MM.1S (cell line): Measurements from ENCODE around the gene NUP210L.
"Not testable (repeated sequence)": the region's sequence is repeated elsewhere in the genome, so short reads cannot be mapped to it uniquely, and the experiment has no call there.

ENCODE experiments used
- DNase-seq: peaks from one replicate; pipeline ENCODE4 v3.0.0-alpha.2; 2015
- H2AFZ ChIP-seq: fragments of 300-600 bp; sonication (generic); 2 replicates; pipeline ENCODE4 v1.6.0; 2016; ENCODE audit warnings: antibody characterized with exemption, low read length
- H3F3A ChIP-seq: fragments of 300-600 bp; sonication (generic); 2 replicates; pipeline ENCODE4 v1.6.1; 2016; ENCODE audit warnings: mild to moderate bottlenecking, antibody characterized with exemption, low read length, moderate library complexity, mixed read lengths; ENCODE audit not compliant: insufficient read depth
- H3K27ac ChIP-seq: fragments of 300-600 bp; sonication (generic); 2 replicates; pipeline ENCODE4 v1.5.1; 2016; ENCODE audit warnings: mild to moderate bottlenecking, low read length
- H3K27me3 ChIP-seq: fragments of 300-600 bp; sonication (generic); replicated peaks from 2 replicates; pipeline ENCODE4 v1.6.0; 2016; ENCODE audit warnings: low read length; ENCODE audit not compliant: insufficient read depth
- H3K36me3 ChIP-seq: fragments of 300-600 bp; sonication (generic); replicated peaks from 2 replicates; pipeline ENCODE4 v1.6.1; 2016; ENCODE audit warnings: mild to moderate bottlenecking, low read length, mixed read lengths; ENCODE audit not compliant: insufficient read depth
- H3K4me1 ChIP-seq: fragments of 300-600 bp; sonication (generic); 2 replicates; pipeline ENCODE4 v1.6.1; 2016; ENCODE audit warnings: low read length, mixed read lengths
- H3K4me2 ChIP-seq: fragments of 300-600 bp; sonication (generic); 2 replicates; pipeline ENCODE4 v1.6.0; 2016; ENCODE audit warnings: low read depth, low read length
- H3K4me3 ChIP-seq: fragments of 300-600 bp; sonication (generic); 2 replicates; pipeline ENCODE4 v1.5.1; 2016; ENCODE audit warnings: low read length, mixed read lengths
- H3K79me2 ChIP-seq: fragments of 300-600 bp; sonication (generic); 2 replicates; pipeline ENCODE4 v1.6.1; 2016; ENCODE audit warnings: mixed run types, low read length, mixed read lengths
- H3K9ac ChIP-seq: fragments of 300-600 bp; sonication (generic); 2 replicates; pipeline ENCODE4 v1.6.1; 2016; ENCODE audit warnings: low read length, mixed read lengths
- H3K9me2 ChIP-seq: fragments of 300-600 bp; sonication (generic); replicated peaks from 2 replicates; pipeline ENCODE4 v1.6.1; 2016; ENCODE audit warnings: mild to moderate bottlenecking, low read length, mixed read lengths; ENCODE audit not compliant: insufficient read depth
- H3K9me3 ChIP-seq: fragments of 300-600 bp; sonication (generic); replicated peaks from 2 replicates; pipeline ENCODE4 v1.6.1; 2016; ENCODE audit warnings: mild to moderate bottlenecking, low read length, mixed read lengths; ENCODE audit not compliant: insufficient read depth
- H4K20me1 ChIP-seq: fragments of 300-600 bp; sonication (generic); 2 replicates; pipeline ENCODE4 v1.6.1; 2016; ENCODE audit warnings: mild to moderate bottlenecking, low read length, moderate library complexity, mixed read lengths; ENCODE audit not compliant: insufficient read depth
- CTCF ChIP-seq: fragments of 300-600 bp; sonication (generic); IDR thresholded peaks from 2 replicates; pipeline ENCODE4 v1.5.1; 2016; ENCODE audit warnings: antibody characterized with exemption, low read length, mixed read lengths
- EZH2 ChIP-seq: fragments of 300-600 bp; sonication (generic); optimal IDR thresholded peaks from 2 replicates; pipeline ENCODE3; 2017; ENCODE audit warnings: low read depth, mild to moderate bottlenecking, antibody characterized with exemption, low read length, mixed read lengths
- EZH2phosphoT487 ChIP-seq: fragments of 300-600 bp; sonication (generic); IDR thresholded peaks from 2 replicates; pipeline ENCODE4 v1.6.1; 2018; ENCODE audit warnings: antibody characterized with exemption, low read length

The NUP210L gene

GRCh38 chr1:154012129-154012528 is 142.7 kb downstream of the NUP210L start:
- Histone ChIP-seq H3K4me1 (no peaks in the 10 kb centered on the region), H3K36me3 (no peaks in the 10 kb centered on the region), H3K27ac (no peak overlapping the region), H3K27me3 (no peaks in the 10 kb centered on the region), H3K4me3 (no peak overlapping the region), H3K4me2 (no peak overlapping the region), H3K9ac (no peak overlapping the region), H3K79me2 (no peaks in the 10 kb centered on the region), H4K20me1 (no peaks in the 10 kb centered on the region), H3K9me3 (no peaks in the 10 kb centered on the region), H3F3A (no peaks in the 10 kb centered on the region), H3K9me2 (no peaks in the 10 kb centered on the region), H2AFZ (no peak overlapping the region)
- TF ChIP-seq EZH2phosphoT487: no peak
- no peak for TF ChIP-seq CTCF
- no peak for TF ChIP-seq EZH2
- DNase-seq: no peak

- H3K4me2 ChIP-seq: no peak overlapping the region
- no peaks in the 10 kb centered on the region for H3K79me2 ChIP-seq
- H3K4me1 ChIP-seq: no peaks in the 10 kb centered on the region
- no peaks in the 10 kb centered on the region for H3K27me3 ChIP-seq
- no peaks in the 10 kb centered on the region for H3K9me3 ChIP-seq
- no peak overlapping the region for H3K4me3 ChIP-seq
- DNase-seq: no peak
- H4K20me1 ChIP-seq: no peaks in the 10 kb centered on the region
- no peaks in the 10 kb centered on the region for H3K9me2 ChIP-seq
- no peak overlapping the region for H2AFZ ChIP-seq
- no peaks in the 10 kb centered on the region for H3K36me3 ChIP-seq
- H3K27ac ChIP-seq: no peak overlapping the region
- no peaks in the 10 kb centered on the region for H3F3A ChIP-seq
- H3K9ac ChIP-seq: no peak overlapping the region
- TF ChIP-seq CTCF: no peak
- TF ChIP-seq EZH2: no peak
- no peak for TF ChIP-seq EZH2phosphoT487
Measured at GRCh38 chr1:154006136-154006535, 148.7 kb downstream of the NUP210L start.

- no peaks in the 10 kb centered on the region for H3K4me1 ChIP-seq
- H3K79me2 ChIP-seq: no peaks in the 10 kb centered on the region
- no peaks in the 10 kb centered on the region for H3K36me3 ChIP-seq
- H3K4me3 ChIP-seq: no peak overlapping the region
- H3K27ac ChIP-seq: no peak overlapping the region
- no peaks in the 10 kb centered on the region for H3K27me3 ChIP-seq
- H3K9me3 ChIP-seq: no peaks in the 10 kb centered on the region
- peaks cover 4% of the 10 kb centered on the region for H3F3A ChIP-seq
- H3K4me2 ChIP-seq: no peak overlapping the region
- no peak overlapping the region for H2AFZ ChIP-seq
- no peak for DNase-seq
- H3K9me2 ChIP-seq: no peaks in the 10 kb centered on the region
- no peak for TF ChIP-seq EZH2
- H4K20me1 ChIP-seq: no peaks in the 10 kb centered on the region
- no peak overlapping the region for H3K9ac ChIP-seq
Measured at GRCh38 chr1:154000420-154000819, 154.5 kb downstream of the NUP210L start.

GRCh38 chr1:153996882-153997281 is 158.0 kb downstream of the NUP210L start:
- H2AFZ ChIP-seq, H3K4me3 ChIP-seq, H3K27me3 ChIP-seq, H3K27ac ChIP-seq, H3K9ac ChIP-seq, DNase-seq, H3K4me1 ChIP-seq, H4K20me1 ChIP-seq, H3K9me3 ChIP-seq, H3K4me2 ChIP-seq, H3K79me2 ChIP-seq, H3K9me2 ChIP-seq: not testable (repeated sequence)
- peaks cover 11% of the 10 kb centered on the region for H3K36me3 ChIP-seq
- peaks cover 36% of the 10 kb centered on the region for H3F3A ChIP-seq
